ENCODE data around the gene GPD1L.
A peak's percentile ranks its signal among the peaks of the same experiment; 100 is the strongest.
"Not testable (repeated sequence)": the region's sequence is repeated elsewhere in the genome, so short reads cannot be mapped to it uniquely, and the experiment has no call there.

GPD1L gene

DNA sequence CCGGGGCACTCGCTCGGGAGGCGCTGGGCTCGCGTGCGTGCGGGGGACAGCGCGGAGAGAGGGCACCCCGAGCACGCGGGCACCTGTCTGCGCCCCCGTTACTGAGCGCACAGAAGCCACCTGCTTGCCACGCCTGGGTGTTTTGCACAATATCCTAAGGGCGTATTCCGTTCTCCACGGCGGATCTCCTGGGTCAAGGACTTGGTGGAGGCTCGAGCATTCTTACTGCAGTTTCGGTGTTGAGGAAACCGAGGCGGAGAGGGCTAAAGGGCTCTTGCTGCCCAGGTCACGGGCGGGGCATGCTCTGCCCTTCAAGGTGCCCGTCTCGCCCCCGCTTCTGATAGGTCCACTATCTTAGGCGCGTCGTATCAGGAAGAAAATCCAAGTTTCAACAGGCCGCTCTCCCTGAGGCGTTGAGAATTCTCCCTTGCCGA, 526 bp downstream of the GPD1L start:
- DNase-seq: no peak

DNA sequence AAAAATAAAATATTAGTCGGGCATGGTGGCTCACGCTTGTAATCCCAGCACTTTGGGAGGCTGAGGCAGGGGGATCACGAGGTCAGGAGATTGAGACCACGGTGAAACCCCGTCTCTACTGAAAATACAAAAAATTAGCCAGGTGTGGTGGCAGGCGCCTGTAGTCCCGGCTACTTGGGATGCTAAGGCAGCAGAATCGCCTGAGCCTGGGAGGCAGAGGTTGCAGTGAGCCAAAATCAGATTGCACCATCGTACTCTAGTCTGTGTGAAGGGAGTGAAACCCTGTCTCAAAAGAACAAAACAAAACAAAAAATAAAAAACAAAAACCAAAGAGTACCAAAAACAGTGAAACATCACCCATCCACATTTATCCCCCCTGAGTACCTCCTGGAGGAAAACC, 1.8 kb downstream of the GPD1L start:
- DNase-seq: not testable (repeated sequence)

DNA sequence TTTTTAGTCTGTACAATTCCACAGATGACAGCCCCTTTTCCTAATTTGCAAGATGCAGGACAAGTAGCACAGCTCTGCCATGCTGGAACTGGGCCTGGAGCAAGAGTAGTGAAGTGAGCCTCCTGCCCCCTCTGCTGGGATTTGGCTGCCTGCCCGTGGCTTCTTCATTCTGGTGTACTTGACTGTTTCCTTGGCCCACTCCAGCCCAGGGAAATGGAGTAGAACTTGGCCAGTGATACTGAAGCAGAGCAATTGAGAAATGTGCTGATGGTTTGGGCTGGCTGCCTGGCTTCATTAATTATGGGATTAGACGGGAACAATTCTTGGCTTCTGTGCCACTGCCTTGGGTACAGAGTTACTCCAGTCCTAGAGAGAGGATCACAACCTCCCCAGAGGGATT, 2.8 kb downstream of the GPD1L start:
- DNase-seq: no peak

DNA sequence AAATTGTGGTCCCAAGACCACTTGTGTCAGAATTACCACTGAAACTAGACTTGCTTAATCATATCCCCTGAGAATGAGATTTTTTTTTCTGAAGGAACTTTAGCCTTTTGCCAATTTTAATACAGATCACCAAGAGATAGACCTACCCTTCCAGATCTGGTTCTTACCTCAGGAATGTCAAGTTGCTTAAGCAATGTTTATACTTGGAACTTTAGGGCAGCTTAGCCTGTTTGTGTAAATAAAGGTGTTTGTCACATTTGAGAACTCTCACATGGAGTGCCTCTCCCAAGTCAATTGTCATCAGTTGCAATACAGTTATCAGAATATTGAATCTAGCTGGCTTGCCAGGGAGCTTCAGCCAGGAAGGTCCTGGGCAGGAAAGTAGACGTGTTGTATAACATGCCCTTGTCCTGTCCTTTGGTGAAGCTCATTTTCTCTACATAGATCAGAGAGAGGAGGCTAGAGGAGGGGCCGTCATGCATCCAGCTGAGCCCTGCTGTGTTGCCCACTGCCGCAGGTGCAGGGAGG, 3.9 kb downstream of the GPD1L start:
- no peak for DNase-seq

DNA sequence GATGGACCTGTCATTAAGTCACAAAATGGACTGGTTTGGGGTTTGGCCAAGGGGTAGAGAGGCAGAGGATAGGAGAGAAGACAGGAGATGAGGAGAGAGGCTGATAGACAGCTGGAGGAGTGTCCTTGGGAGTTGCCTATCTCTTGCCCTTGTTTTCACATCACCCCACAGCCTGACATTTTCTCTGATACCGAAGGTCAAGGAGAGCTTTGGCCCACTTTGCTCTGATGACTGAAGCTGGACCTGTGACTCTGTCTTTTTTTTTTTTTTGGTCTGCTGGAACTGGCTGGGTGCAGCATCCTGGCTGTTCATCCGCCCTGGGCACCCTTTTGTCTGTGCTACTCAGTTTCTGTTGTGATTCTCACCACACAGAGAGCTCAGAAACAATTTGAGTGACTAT, 5.1 kb downstream of the GPD1L start:
- no peak for DNase-seq

DNA sequence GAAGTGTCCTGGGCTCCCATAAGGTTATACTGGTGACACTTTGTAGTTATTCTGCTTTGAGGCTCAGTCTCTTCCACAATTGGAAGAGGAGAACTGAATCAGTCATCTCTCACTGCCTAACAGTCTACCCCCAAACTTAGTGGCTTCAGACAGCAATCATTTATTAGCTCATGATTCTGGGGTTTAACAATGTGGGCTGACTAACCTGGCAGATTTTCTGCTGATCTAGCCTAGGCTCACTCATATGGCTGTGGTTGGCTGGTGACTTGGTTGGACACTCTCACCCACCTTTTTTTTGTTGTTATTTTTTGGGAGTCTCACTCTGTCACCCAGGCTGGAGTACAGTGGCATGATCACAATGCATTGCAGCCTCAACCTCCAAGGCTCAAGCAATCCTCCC, 7.1 kb downstream of the GPD1L start:
- no peak for DNase-seq

DNA sequence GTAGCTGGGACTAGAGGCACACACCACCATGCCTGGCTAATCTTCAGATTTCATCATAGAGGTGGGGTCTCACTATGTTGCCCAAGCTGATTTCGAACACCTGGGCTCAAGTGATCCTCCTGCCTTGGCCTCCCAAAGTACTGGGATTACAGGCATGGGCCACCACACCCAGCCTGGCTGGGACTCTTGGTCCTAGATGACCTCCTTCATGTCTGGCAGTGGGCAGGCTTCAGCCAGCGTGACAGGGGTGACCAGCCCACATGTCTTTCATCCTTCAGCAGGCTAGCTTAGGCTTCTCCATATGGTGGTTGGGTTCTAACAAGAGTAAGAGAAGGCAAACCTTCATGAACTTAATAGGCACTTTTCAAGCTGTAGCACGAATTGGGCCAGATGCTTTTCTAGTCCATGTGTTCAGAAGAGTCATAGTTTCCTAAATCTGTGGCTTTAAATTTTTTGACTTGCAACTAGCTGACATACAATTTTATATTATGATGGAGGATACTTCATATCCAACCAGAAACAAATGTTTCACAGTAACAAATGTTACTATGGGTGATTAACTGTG, 7.6 kb downstream of the GPD1L start:
- DNase-seq: no peak

DNA sequence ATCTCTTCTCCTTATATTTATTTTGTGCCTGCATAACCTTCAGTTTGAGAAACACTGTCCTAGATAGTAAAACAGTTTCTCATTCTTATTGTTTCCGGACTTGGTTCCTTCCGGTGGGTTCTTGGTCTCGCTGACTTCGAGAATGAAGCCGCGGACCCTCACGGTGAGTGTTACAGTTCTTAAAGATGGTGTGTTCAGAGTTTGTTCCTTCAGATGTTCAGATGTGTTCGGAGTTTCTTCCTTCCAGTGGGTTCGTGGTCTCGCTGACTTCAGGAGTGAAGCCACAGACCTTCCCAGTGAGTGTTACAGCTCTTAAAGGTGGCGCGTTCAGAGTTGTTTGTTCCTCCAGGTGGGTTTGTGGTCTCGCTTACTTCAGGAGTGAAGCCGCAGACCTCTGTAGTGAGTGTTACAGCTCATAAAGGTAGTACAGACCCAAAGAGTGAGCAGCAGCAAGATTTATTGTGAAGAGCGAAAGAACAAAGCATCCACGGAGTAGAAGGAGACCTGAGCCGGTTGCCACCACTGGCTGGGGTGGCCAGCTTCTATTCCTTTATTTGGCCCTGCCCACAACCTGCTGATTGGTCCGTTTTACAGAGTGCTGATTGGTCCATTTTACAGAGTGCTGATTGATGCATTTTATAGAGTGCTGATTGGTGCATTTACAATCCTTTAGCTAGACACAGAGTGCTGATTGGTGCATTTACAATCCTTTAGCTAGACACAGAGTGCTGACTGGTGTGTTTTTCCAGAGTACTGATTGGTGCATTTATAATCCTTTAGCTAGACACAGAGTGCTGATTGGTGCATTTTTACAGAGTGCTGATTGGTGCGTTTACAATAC, 8.3 kb downstream of the GPD1L start:
- DNase-seq: peak; percentile 62

DNA sequence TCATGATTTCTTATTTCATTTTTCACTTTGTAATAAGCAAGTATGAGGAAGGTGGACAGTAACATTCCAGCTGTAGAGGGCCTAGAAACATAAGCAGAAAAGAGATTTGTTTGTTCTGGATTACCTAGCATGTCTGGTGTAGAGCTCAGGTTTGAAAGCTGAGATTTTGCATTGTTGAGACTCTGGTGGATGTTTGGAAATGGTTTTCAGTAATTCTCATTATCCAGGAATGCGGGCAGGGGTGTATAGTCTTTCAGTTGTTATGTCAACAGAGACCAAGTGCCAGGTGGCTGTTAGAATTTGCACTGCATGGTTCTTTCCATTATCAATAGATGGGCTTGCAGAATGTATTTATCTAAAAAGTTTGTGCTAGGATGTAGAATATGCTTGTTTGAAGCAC, 10.9 kb downstream of the GPD1L start:
- DNase-seq: no peak

DNA sequence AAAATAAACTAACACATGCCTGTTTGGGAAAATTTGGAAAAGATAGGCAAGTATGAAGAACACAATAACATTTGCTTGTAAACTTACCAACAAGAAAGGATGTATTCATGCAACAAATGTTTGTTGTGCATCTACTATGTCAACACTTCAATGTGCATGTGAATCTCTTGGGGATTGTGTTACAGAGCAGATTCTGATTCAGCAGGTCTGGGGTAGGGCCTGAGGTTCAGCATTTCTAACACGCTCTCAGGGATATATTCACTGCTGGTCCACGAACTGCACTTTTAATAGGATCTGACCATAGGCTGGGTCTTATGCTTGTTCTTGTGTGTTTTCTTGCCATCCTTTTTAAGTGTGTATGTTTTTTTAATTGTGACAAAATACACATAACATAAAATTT, 11.8 kb downstream of the GPD1L start:
- no peak for DNase-seq

DNA sequence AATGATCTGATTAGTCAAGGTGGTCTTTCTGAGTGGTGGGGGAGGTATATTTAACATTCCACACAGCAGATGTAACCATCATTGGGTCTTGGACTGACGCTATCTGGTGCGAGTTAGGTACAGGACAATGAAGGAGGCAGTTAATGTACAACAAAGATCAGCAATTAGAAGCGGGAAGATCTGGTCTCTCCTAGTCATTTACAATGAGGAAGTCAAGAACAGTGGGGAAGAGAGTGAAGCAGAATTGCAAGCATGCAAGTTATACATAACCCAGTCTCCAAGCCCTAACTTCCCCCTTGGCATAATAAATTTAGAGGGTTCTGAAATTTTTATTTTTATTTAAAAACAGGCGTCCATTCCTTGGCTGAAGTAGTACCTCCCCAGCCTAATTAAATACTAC, 14.1 kb downstream of the GPD1L start:
- no peak for DNase-seq

DNA sequence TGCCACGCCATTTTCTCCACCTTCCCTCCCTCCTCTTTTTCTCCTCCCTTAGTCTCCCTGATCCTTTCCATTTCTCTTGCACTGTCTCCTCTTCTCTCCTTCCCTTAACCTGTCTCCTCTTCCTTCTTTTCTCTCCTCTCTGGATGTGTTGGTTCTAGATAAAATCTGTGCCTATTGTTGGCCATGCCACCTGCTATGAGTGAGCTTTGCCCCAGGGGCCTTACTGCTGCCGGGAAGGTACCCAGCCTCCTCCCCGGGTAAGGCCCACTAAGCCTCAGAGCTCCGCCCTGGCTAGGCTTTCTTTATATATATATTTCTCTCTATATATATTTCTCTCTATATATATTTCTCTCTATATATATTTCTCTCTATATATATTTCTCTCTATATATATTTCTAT, 14.7 kb downstream of the GPD1L start:
- no peak for DNase-seq

DNA sequence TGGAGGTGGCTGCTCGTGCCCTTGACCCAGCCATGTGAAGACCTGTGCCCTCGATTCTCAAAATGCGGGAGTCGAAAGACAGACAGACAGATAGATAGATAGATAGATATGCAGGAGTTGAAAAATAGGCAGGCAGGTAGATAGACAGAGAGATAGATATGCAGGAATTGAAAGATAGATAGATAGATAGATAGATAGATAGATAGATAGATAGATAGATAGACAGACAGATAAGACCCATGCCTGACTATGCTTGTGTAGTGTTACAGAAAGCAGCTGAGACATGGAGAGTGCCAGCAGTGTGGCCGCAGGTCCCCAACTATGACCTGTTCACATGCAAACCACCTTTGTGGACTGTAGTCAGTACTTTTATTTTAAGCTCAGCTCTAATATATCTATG, 17.2 kb downstream of the GPD1L start:
- no peak for DNase-seq

DNA sequence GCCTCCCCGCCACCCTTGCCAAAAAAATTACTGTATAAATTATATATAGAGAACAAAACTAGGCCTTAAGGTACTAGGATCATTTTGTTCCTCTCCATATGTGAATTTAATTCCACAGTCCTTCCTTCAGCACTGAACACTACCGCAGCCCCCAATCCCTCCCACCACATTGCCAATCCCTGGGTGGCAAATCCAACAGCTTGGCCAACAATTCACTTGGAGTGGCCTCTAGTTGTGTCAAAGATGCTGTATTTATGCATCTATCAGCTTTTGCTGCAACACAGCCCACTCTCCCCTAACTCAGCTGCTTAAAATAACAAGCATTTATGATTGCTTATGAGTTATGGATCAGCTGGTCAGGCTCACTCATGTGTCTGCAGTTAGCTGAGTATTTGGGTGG, 18.6 kb downstream of the GPD1L start:
- DNase-seq: no peak

DNA sequence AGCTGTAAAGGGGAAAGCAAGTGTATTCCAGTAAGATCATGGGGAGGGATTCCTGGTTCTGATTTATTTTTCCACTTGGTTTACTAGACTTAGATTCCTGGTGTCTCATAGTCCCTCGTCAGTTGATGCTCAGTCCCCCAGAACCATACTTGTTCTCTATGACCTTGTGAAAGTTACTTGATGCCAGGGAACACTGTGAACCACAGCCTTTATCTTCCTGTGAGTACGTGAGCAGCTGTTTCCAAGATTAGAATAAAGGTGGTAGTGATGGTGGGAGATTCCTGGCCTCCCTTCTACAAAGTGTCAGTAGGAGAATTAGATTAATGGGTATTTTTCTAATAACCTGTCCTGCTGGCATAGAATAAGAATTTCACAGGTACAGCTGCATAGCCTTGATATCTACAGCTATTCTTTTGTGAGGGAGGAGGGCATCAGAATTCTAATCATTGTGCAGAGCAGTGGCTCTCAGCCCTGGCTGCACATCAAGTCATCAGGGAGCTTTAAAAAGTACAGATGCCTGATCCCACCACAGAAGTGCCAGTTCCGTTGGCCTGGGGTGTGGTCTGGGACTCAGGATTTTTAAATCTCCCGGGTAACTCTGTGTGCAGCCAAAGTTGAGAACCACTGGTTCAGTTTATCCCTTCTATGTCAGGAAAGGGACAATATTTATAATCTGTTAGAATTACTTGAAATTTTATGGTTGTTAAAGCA, 20.0 kb downstream of the GPD1L start:
- no peak for DNase-seq

DNA sequence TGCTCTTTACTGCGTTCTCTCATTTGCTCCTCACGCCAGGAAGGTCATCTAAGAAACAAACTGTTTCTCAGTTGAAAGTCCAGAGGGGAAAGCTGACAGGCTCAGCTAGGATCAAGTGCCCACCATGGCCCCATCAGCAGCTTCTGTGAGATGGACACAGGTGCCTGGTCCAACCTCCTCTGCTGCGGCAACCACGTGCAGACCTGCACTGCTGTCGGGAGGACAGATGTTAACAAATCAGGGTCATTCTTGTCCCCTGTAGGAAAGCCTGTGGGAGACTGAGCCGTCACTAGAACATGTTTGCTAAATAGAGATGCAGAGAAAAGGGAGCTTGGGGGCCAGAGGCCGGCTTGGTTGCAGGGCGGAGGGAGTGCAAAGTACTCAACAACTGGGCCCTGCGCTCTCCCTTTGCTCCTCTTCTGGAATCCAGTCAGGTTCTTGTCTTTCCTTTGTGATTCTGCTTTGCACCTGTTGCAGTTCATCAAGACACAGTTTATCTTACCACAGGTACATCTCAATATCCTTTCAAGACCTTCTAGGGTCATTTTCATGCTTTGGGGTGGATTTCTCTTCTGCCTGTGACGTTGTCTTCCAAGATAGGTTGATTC, 20.9 kb downstream of the GPD1L start:
- no peak for DNase-seq

DNA sequence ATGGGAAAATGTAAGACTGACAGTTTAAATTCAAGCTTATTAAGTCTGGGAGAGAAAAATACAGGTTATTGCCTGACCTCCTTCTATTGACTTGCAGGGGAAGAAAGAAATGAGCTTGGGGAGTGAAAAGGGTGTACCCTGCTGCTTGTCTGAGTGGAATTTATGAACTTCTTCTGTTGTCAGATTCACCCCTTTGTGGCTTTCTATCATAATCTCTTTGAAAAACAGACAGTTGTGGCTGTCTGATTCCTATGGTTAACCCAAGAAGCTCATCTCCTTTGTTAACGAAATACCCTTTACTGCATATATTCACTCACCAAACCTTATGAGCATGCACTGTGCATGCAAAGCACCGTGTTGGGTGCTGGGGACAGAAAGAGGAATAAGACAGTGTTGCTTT, 22.5 kb downstream of the GPD1L start:
- no peak for DNase-seq

DNA sequence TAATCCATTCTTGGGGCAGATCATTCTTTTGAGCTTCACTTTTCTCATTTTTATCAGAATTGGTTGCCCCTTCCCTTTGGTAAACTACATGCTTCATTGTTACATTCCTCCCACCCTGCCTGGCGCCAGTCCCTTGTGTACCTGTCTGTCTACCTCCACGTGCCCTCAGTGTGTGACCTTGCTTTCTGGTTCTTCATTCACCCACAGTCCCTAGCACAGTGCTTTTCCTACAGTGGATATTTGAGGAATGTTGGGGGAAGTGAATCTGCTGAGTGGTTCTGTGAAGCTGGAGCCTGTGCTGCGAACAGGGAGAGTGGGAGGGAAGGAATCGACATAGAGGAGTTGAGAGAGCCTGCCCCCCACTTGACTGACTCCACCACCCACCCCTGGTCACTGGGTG, 23.4 kb downstream of the GPD1L start:
- DNase-seq: no peak

DNA sequence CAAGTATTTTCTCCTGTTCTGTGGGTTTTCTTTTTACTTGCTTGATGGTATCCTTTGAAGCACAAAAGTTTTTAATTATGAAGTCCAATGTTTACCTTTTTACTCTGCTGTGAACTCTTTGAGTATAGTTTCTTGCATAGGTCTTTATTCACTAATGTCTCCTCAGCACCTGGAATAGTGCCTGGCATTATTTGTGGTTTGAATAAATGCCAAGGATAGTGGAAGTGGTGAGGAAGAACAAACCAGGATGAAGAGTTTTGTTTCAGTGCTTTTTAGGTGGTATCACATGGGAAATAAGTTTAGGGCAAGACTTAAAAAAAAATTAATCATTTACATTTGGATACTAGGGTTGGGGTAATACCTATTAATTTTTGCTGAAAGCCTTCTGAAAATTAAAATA, 25.7 kb downstream of the GPD1L start:
- no peak for DNase-seq

DNA sequence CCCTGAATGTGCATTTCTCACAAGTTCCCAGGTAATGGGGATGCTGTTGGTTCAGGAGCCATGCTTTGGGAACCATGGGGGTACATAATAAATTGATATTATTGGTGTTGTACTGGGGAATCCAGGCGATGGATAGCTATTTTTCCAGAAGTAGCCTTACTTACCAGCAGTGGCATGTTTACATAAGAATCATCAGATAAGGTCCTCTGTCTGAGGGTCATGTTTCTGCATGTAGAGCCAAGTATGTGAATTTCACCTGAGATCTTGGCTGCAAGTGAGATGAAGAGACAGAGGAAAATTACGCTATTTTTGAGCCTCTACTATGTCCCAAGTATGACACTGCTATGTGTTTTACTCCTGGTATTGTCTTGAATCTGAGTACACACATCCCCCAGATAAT, 26.3 kb downstream of the GPD1L start:
- DNase-seq: no peak

DNA sequence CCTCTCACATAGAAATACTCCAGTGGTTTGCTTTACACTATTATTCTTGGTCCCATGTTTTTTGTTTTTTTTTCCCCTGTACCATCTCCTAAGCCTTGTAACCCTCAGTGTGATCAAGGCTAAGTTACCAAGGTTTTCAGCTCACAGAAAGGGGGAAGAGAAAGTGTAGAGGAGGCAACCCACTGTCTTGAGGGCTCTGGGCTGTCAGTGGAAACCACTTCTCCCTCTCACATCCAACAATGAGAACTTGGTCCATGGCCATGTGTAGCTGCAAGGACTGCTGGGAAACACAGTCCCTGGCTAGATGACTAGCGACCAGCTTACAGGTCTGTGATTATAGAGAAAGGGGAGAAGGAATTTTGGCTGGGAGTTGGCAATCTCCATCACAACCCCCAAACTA, 30.3 kb downstream of the GPD1L start:
- DNase-seq: no peak

DNA sequence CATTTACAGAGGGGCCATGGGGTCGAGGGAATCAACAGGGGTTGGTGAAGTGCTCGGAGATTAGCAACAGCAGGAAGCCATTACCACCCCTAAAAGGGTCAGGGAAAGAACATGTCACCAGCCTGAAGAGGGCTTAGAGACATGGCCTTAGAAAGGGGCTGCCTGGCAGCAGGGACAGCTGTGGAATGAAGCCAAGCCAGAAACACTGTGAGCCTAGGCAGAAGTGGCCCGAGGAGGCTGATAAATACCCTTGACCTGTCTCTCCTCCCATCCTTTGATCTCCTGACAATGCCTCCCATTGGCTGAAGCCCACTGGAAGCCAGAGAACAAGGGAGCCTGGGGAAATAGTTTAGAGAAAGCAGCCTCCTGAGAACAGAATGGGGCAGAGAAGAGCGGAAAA, 31.4 kb downstream of the GPD1L start:
- no peak for DNase-seq

DNA sequence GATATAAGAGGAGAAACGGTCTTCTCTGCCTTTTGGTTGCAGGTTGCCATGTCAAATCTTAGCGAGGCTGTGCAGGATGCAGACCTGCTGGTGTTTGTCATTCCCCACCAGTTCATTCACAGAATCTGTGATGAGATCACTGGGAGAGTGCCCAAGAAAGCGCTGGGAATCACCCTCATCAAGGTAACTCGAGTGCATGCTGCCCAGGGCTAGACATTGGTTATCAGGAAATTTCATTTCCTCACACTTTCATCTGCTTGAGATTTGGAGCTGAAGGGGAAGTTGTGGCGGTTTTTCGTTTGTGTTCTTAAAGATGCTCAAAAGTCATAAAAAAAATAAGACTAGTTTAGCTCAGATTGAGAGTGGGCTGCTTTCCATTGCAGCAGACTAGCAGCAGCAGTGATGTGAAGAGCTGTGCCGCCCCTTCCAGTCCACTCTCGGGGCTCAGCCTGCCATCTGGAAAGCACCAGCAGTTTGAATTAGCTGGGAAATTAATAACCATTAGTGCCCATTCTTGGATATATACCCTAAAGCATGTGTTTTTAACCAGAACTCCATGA, 32.2 kb downstream of the GPD1L start:
- DNase-seq: no peak
